Psoas muscle (tissue), 8 donors: ENCODE measurements around the gene CYSRT1. TPM values are rescaled to one million over a fixed set of nuclear protein-coding genes. Genes with fewer than 3 reads are reported as not detected.

Experiments used
- ATAC-seq, 4 donors: fragments of 200-7000 bp; cut with Tn5 transposase; one replicate each; pipeline ENCODE4 v1.9.1; 2020; ENCODE audit warnings: moderate library complexity in 3 of 4, mild to moderate bottlenecking in 2 of 4
- DNase-seq, 2 donors: peaks; one replicate each; pipeline ENCODE4 v3.0.0-alpha.2; 2020
- H3K27ac ChIP-seq: fragments of 200-600 bp; one replicate; pipeline ENCODE4 v1.8.0; 2022
- H3K27me3 ChIP-seq, 3 donors: fragments of 200-600 bp in 1 of 3; one replicate each; pipeline versions ENCODE4 v1.6.1 to v1.8.0; 2013 to 2022; ENCODE audit warnings: low read length in 2 of 3, mild to moderate bottlenecking in 2 of 3, moderate library complexity in 1 of 3; ENCODE audit not compliant: insufficient read depth in 3 of 3
- H3K36me3 ChIP-seq, 2 donors: fragments of 200-600 bp in 1 of 2; one replicate each; pipeline versions ENCODE4 v1.6.1 to v1.8.0; 2013 to 2022; ENCODE audit warnings: low read depth in 1 of 2, mild to moderate bottlenecking in 1 of 2, moderate library complexity in 1 of 2; ENCODE audit not compliant: insufficient read depth in 1 of 2
- H3K4me1 ChIP-seq: fragments of 200-600 bp; one replicate; pipeline ENCODE4 v1.8.0; 2022
- H3K4me3 ChIP-seq: fragments of 200-600 bp; one replicate; pipeline ENCODE4 v1.8.0; 2022; ENCODE audit warnings: mild to moderate bottlenecking
- H3K9me3 ChIP-seq: fragments of 200-600 bp; one replicate; pipeline ENCODE4 v1.8.0; 2022
- WGBS, 3 donors: extraction: QIAGEN DNeasy Blood & Tissue Kit; methylation state at CpG; one replicate each; pipeline versions ENCODE4 v1.1.6 to v1.1.7; 2013; 5-methylcytosine and 5-hydroxymethylcytosine counted together
- intact Hi-C, 2 donors: fragments of 100-400 bp; cut with DNase I; formaldehyde crosslinking; loops; one replicate each; pipeline versions ENCODE4 v1.11.0 to v1.14.2; 2022
- polyA plus RNA-seq, 3 donors: library from polyadenylated mRNA; stranded (reverse); fragments of 200-250 nt; gene quantifications; one replicate each; pipeline ENCODE4 v1.2.3, GENCODE V29; 2013
- total RNA-seq, 4 donors: library from RNA; stranded (reverse); fragmentation: NEBNext Ultra II Directional in 2 of 4; extraction: Animal tissue kit (Norgen Biotek cat#: 25700) in 2 of 4; gene quantifications; one replicate each; pipeline versions ENCODE4 v1.2.1 to v1.2.4, GENCODE V29; 2021 to 2023
- TF ChIP-seq, protein P1 (sequence below): fragments of 200-600 bp; IDR thresholded peaks from one replicate; pipeline ENCODE4 v1.8.0; 2022; ENCODE audit warnings: antibody characterized with exemption
- donor health status: healthy with polysubstance abuse.
- donor health status: DM: no; HTN: no; CAD: no; lungs with moderate emphysema.
- donor health status: Bipolar disorder and iron deficiency.
- donor health status: healthy.
- donor health status: DM: yes; HTN: yes; CAD: no.
- donor health status: DM: no; HTN: no; CAD: no.
- donor health status: DM: no; HTN: no; CAD: no.
- donor health status: DM: yes; HTN: yes; CAD: no.

Gene CYSRT1
- total and polyA plus RNA-seq, 7 donors, result 0.08 to 1.1 (median 0.25) TPM; not detected in 1

DNA sequence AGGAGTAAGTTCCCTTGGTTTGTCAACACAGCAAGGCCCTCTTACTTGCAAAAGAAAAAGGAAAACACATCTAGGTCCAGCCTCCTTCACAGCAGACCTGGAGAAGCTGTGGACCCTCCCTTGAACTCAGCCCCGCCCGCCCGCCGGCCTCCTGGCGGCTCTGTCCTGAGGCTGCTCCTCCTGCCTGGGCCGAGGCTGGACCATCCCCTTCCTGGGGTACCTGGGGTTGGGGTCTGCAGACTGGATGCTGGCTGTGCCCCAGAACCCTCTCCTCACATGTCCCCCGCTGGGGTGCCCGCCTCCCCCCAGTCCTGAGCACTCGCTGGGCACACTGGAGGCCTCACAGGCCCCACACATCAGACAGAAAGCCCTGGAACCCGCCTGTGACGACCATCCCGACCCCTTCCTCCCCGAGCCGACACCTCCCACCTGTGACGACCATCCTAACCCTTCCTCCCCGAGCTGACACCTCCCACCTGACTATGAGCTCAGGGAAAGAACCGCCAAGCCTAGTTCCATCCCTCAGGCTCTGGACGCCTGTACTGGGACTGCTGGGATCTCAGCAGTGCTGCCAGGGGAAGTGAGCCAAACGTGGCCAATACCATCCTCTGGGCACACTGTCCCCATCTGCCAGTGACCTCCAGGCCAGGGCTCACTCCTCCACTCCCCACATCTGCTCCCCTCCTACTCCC, 45.9 kb upstream of the CYSRT1 start:
- Histone ChIP-seq H3K27me3 (no peaks in the 10 kb centered on the region), H3K36me3 (peaks cover 3 to 72% of the 10 kb centered on the region in 2 donors), H3K4me1 (no peaks in the 10 kb centered on the region), H3K27ac (no peak overlapping the region), H3K4me3 (no peak overlapping the region), H3K9me3 (no peaks in the 10 kb centered on the region)
- 87 to 88% (median 88%) methylated on average over 19 of the region's 19 CpGs for whole genome bisulfite sequencing, 3 donors
- DNase-seq, result no peak
- intact Hi-C loops, result no loop called here
- TF ChIP-seq, protein P1, sequence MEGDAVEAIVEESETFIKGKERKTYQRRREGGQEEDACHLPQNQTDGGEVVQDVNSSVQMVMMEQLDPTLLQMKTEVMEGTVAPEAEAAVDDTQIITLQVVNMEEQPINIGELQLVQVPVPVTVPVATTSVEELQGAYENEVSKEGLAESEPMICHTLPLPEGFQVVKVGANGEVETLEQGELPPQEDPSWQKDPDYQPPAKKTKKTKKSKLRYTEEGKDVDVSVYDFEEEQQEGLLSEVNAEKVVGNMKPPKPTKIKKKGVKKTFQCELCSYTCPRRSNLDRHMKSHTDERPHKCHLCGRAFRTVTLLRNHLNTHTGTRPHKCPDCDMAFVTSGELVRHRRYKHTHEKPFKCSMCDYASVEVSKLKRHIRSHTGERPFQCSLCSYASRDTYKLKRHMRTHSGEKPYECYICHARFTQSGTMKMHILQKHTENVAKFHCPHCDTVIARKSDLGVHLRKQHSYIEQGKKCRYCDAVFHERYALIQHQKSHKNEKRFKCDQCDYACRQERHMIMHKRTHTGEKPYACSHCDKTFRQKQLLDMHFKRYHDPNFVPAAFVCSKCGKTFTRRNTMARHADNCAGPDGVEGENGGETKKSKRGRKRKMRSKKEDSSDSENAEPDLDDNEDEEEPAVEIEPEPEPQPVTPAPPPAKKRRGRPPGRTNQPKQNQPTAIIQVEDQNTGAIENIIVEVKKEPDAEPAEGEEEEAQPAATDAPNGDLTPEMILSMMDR, result no peak
- no peak for ATAC-seq

DNA sequence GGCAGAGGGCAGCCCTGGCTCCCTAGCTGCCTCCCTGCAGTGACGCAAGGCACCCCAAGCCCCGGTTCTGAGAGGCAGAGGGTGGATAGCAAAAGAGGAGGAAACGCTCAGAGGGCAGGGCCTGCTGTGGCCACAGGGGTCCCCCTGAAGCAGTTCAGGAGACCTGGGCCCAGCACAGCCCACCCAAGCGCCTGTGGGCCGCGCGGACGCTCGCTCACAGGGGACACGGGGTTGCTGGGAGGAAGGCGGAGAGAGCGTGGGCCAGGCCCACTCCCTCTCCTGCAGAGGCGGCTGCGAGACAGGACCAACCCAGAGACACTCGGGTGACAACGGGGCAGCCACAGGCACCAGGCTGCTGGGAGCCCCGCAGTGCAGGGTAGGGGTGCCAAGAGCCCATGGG, 45.2 kb upstream of the CYSRT1 start:
- H3K9me3 ChIP-seq, result no peaks in the 10 kb centered on the region
- TF ChIP-seq, protein P1, result no peak
- ATAC-seq, result no peak
- no peak overlapping the region for H3K4me3 ChIP-seq
- H3K27me3 ChIP-seq, result no peaks in the 10 kb centered on the region
- H3K36me3 ChIP-seq, result peaks cover 3 to 74% of the 10 kb centered on the region in 2 donors
- no peak for DNase-seq
- intact Hi-C loops, result no loop called here
- no peaks in the 10 kb centered on the region for H3K4me1 ChIP-seq
- 92 to 96% (median 95%) methylated on average over 10 to 17 of the region's 17 CpGs for WGBS, 3 donors
- no peak overlapping the region for H3K27ac ChIP-seq

DNA sequence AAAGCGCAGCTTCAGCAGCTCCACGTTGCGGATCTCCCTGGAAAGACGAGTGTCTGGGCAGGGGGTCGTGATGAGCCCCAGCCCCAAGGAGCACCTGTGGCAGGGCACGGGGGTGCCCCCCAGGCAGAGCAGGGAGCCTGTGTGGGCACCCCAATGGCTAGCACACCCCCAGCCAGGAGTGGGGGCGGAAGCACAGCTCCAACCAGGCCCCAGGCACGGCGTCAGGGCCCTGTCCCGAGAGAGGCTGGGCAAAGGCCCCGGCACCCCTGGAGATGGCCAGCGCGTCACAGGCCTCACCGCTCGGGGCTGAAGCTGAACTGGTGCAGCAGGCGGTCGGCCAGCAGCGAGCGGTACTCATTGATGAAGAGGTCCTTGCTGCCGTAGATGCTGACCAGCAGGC, 44.5 kb upstream of the CYSRT1 start:
- ATAC-seq, result no peak
- TF ChIP-seq, protein P1, result no peak
- WGBS, 3 donors, result 93 to 95% (median 93%) methylated on average over 20 of the region's 20 CpGs
- intact Hi-C loops, result no loop called here
- Histone ChIP-seq H3K4me1 (no peaks in the 10 kb centered on the region), H3K9me3 (no peaks in the 10 kb centered on the region), H3K27ac (no peak overlapping the region), H3K27me3 (no peaks in the 10 kb centered on the region), H3K36me3 (peaks cover 3 to 81% of the 10 kb centered on the region in 2 donors), H3K4me3 (no peak overlapping the region)
- DNase-seq, result no peak

DNA sequence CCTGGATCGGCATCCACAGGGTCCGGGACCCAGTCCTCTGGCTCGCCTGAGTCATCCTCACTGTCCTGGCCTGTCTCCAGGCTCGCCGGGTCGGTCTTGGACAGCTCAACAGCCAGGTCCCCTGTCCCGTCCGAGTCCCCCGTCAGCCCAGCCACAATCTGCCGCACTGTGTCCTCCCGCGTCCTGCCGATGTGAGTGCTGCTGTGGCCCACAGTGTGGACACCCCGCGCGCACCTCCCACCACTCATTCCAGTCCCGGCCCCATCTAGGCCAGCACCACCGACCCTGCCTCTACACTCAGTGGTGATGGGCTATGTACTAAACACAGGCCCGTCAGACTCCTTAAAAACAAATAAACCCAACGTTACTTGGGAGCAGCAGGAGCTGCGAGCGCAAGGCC, 43.3 kb upstream of the CYSRT1 start:
- Histone ChIP-seq H3K4me1 (peaks cover 11% of the 10 kb centered on the region), H3K27ac (no peak overlapping the region), H3K9me3 (no peaks in the 10 kb centered on the region), H3K36me3 (peaks cover 3 to 87% of the 10 kb centered on the region in 2 donors), H3K27me3 (no peaks in the 10 kb centered on the region), H3K4me3 (no peak overlapping the region)
- no peak for ATAC-seq
- TF ChIP-seq, protein P1, result no peak
- 93 to 95% (median 94%) methylated on average over 22 of the region's 22 CpGs for WGBS, 3 donors
- intact Hi-C loops, result no loop called here
- no peak for DNase-seq

DNA sequence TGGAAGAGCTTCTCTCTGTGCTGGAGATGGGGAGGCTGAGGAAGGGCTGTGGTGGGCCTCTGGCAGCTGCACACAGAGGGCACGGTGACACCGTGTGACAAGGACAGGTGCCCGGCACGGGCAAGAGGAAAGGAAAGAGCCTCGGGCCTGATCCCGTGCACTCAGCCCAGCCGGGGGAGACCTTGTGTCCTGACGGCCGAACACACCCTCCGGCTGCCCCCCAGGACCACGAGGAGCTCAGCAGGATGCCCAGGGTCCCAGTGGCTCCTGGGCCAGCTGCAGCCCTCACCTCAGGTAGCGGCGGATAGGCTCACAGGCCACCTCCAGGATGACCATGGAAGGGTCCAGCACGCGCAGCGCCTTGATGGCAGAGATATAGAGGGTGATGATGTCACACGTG, 42.1 kb upstream of the CYSRT1 start:
- no peak overlapping the region for H3K27ac ChIP-seq
- WGBS, 3 donors, result 87 to 95% (median 89%) methylated on average over 17 of the region's 17 CpGs
- H3K4me3 ChIP-seq, result no peak overlapping the region
- no peaks in the 10 kb centered on the region for H3K27me3 ChIP-seq
- intact Hi-C loops, result no loop called here
- ATAC-seq, result no peak
- TF ChIP-seq, protein P1, result no peak
- H3K36me3 ChIP-seq, result peaks cover 3 to 84% of the 10 kb centered on the region in 2 donors
- H3K9me3 ChIP-seq, result no peaks in the 10 kb centered on the region
- peaks cover 22% of the 10 kb centered on the region for H3K4me1 ChIP-seq
- DNase-seq, result no peak
